Parathyroid adenoma (tissue), 2 donors: ENCODE data around the gene CIDEB.

Experiments
- H2AFZ ChIP-seq: fragments of 300-600 bp; sonication (generic); one replicate; pipeline ENCODE4 v1.7.0; 2017; ENCODE audit warnings: antibody characterized with exemption, mild to moderate bottlenecking
- H3K27ac ChIP-seq: fragments of 300-600 bp; sonication (generic); one replicate; pipeline ENCODE4 v1.7.0; 2017
- H3K27me3 ChIP-seq: fragments of 300-600 bp; sonication (generic); one replicate; pipeline ENCODE4 v1.7.0; 2017; ENCODE audit warnings: low read length; ENCODE audit not compliant: control insufficient read depth, insufficient read depth
- H3K36me3 ChIP-seq: fragments of 300-600 bp; sonication (generic); one replicate; pipeline ENCODE4 v1.7.0; 2017; ENCODE audit warnings: low read length; ENCODE audit not compliant: control insufficient read depth, insufficient read depth
- H3K4me1 ChIP-seq: fragments of 300-600 bp; sonication (generic); one replicate; pipeline ENCODE4 v1.7.0; 2017; ENCODE audit warnings: control low read depth
- H3K4me2 ChIP-seq: fragments of 300-600 bp; sonication (generic); one replicate; pipeline ENCODE4 v1.7.0; 2017; ENCODE audit warnings: low read length
- H3K4me3 ChIP-seq: fragments of 300-600 bp; sonication (generic); one replicate; pipeline ENCODE4 v1.7.0; 2017; ENCODE audit warnings: low read depth, low read length
- H3K79me2 ChIP-seq: fragments of 300-600 bp; sonication (generic); one replicate; pipeline ENCODE4 v1.7.0; 2017; ENCODE audit warnings: control low read depth
- H3K9ac ChIP-seq: fragments of 300-600 bp; sonication (generic); one replicate; pipeline ENCODE4 v1.7.0; 2017; ENCODE audit warnings: mild to moderate bottlenecking
- H3K9me3 ChIP-seq: fragments of 300-600 bp; sonication (generic); one replicate; pipeline ENCODE4 v1.7.0; 2017; ENCODE audit warnings: low read length; ENCODE audit not compliant: control insufficient read depth
- CTCF ChIP-seq: fragments of 300-600 bp; sonication (generic); IDR thresholded peaks from one replicate; pipeline ENCODE4 v1.7.0; 2017; ENCODE audit warnings: antibody characterized with exemption, mild to moderate bottlenecking
- donor health status: primary hyperparathyroidism.

Gene CIDEB

GRCh38 chr14:24323341-24323740 is 15.6 kb upstream of the CIDEB start:
- no peaks in the 10 kb centered on the region for H3K9me3 ChIP-seq
- no peak overlapping the region for H3K4me2 ChIP-seq
- no peak overlapping the region for H3K9ac ChIP-seq
- no peak overlapping the region for H3K4me3 ChIP-seq
- no peaks in the 10 kb centered on the region for H3K79me2 ChIP-seq
- H3K36me3 ChIP-seq, result no peaks in the 10 kb centered on the region
- no peaks in the 10 kb centered on the region for H3K4me1 ChIP-seq
- TF ChIP-seq CTCF, result no peak
- no peak overlapping the region for H2AFZ ChIP-seq
- no peak overlapping the region for H3K27ac ChIP-seq
- no peaks in the 10 kb centered on the region for H3K27me3 ChIP-seq

- no peak for TF ChIP-seq CTCF
Observed at GRCh38 chr14:24322672-24323071, 14.9 kb upstream of the CIDEB start.

GRCh38 chr14:24321212-24321975 is 13.6 kb upstream of the CIDEB start:
- H2AFZ ChIP-seq, result no peak overlapping the region
- H3K4me2 ChIP-seq, result no peak overlapping the region
- no peaks in the 10 kb centered on the region for H3K79me2 ChIP-seq
- H3K9me3 ChIP-seq, result no peaks in the 10 kb centered on the region
- H3K4me1 ChIP-seq, result no peaks in the 10 kb centered on the region
- no peak overlapping the region for H3K4me3 ChIP-seq
- no peak overlapping the region for H3K27ac ChIP-seq
- no peaks in the 10 kb centered on the region for H3K36me3 ChIP-seq
- H3K27me3 ChIP-seq, result no peaks in the 10 kb centered on the region
- TF ChIP-seq CTCF, result no peak
- H3K9ac ChIP-seq, result no peak overlapping the region

More at GRCh38 chr14:24322672-24323071, 14.9 kb upstream of the CIDEB start:
- Histone ChIP-seq H3K27ac (no peak overlapping the region), H3K36me3 (no peaks in the 10 kb centered on the region), H3K4me3 (no peak overlapping the region), H3K4me2 (no peak overlapping the region), H3K9me3 (no peaks in the 10 kb centered on the region), H3K4me1 (no peaks in the 10 kb centered on the region), H3K79me2 (no peaks in the 10 kb centered on the region), H3K27me3 (no peaks in the 10 kb centered on the region), H3K9ac (no peak overlapping the region), H2AFZ (no peak overlapping the region)

GRCh38 chr14:24317141-24317928 is 9.6 kb upstream of the CIDEB start:
- no peak for TF ChIP-seq CTCF
- no peak overlapping the region for H3K27ac ChIP-seq
- H3K79me2 ChIP-seq, result no peaks in the 10 kb centered on the region
- no peaks in the 10 kb centered on the region for H3K36me3 ChIP-seq
- no peaks in the 10 kb centered on the region for H3K9me3 ChIP-seq
- no peaks in the 10 kb centered on the region for H3K4me1 ChIP-seq
- H2AFZ ChIP-seq, result no peak overlapping the region
- H3K4me3 ChIP-seq, result no peak overlapping the region
- H3K27me3 ChIP-seq, result no peaks in the 10 kb centered on the region
- no peak overlapping the region for H3K9ac ChIP-seq
- H3K4me2 ChIP-seq, result no peak overlapping the region
